Inferior parietal cortex (tissue), 1 donor: ENCODE measurements around the gene HELZ2.
A peak's percentile ranks its signal among the peaks of the same experiment; 100 is the strongest.

Source experiments
- DNase-seq: peaks from one replicate; pipeline ENCODE4 v3.0.0-alpha.2; 2016; ENCODE audit errors: extremely low spot score

The HELZ2 gene

GRCh38 chr20:63537525-63538203 is 36.4 kb downstream of the HELZ2 start:
- DNase-seq, result peak; percentile 73

- DNase-seq, result no peak
Observed at GRCh38 chr20:63536997-63537524, 37.0 kb downstream of the HELZ2 start, which contains the start of gene PTK6. TSS of gene PTK6 (minus strand) at chr20:63537376. CDS start at chr20:63537314, 62 bp downstream.

- no peak for DNase-seq
Observed at GRCh38 chr20:63536241-63536977, 37.6 kb downstream of the HELZ2 start.

- DNase-seq, result no peak
Observed at GRCh38 chr20:63534831-63535651, 39.0 kb downstream of the HELZ2 start.

GRCh38 chr20:63534427-63534830 is 39.6 kb downstream of the HELZ2 start:
- no peak for DNase-seq

- DNase-seq, result no peak
Observed at GRCh38 chr20:63533871-63534393, 40.1 kb downstream of the HELZ2 start.

GRCh38 chr20:63533388-63533787 is 40.7 kb downstream of the HELZ2 start:
- no peak for DNase-seq

GRCh38 chr20:63532449-63532971 is 41.5 kb downstream of the HELZ2 start:
- no peak for DNase-seq

GRCh38 chr20:63531686-63532448 is 42.2 kb downstream of the HELZ2 start:
- no peak for DNase-seq

GRCh38 chr20:63530788-63531160 is 43.3 kb downstream of the HELZ2 start:
- no peak for DNase-seq

GRCh38 chr20:63529861-63530787 is 43.9 kb downstream of the HELZ2 start:
- DNase-seq, result no peak

- no peak for DNase-seq
Observed at GRCh38 chr20:63529180-63529860, 44.7 kb downstream of the HELZ2 start.

- DNase-seq, result no peak
Observed at GRCh38 chr20:63527184-63527583, 46.9 kb downstream of the HELZ2 start.

GRCh38 chr20:63525971-63526370 is 48.1 kb downstream of the HELZ2 start:
- no peak for DNase-seq

GRCh38 chr20:63525185-63525584 is 48.9 kb downstream of the HELZ2 start:
- DNase-seq, result no peak
